C4-2B (cell line): ENCODE results near the gene ZFP36L2.

Experiments used
- H3K27ac ChIP-seq: fragments of 450-650 bp; 2 replicates; pipeline ENCODE4 v1.5.1; 2017
- CTCF ChIP-seq: fragments of 450-650 bp; conservative IDR thresholded peaks from 2 replicates; pipeline ENCODE4 v1.5.1; 2017; ENCODE audit warnings: mild to moderate bottlenecking
- ZFX ChIP-seq: fragments of 450-650 bp; IDR thresholded peaks from 2 replicates; pipeline ENCODE4 v1.6.1; 2017

Gene ZFP36L2

GRCh38 chr2:43212931-43213330 lies 13.5 kb downstream of the ZFP36L2 start:
- TF ChIP-seq CTCF (no peak), ZFX (no peak)
- H3K27ac ChIP-seq = no peak overlapping the region

DNA sequence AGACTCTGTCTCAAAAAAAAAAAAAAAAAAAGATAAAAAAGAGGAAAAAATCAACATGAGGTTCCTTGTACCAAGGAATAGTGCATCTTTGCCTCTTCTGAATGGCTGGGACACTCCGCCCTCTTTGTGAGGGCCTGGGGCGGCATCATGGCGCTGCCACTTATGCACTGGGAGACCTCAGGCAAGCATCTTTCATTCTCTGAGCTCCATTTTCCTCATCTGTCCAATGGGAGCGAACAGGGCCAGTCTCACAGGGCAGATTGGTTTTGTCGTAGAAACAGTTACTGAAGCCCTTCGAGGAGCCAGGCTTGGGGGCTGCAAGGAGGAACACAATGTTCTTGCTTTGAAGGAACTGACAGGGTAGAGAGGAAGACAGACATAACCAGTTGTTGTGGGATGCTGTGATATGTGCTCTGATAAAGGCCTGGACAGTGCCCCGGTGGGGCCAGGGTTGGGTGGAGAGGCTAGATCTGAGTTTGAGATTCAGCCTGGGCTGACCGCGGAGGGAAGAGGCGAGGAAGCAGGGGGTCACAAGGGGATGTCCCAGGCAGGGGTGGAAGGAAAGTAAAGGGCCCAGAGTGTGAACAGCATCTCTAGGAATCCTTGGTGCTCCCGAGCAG lies 14.1 kb downstream of the ZFP36L2 start:
- no peak overlapping the region for H3K27ac ChIP-seq
- TF ChIP-seq ZFX (no peak), CTCF (no peak)

DNA sequence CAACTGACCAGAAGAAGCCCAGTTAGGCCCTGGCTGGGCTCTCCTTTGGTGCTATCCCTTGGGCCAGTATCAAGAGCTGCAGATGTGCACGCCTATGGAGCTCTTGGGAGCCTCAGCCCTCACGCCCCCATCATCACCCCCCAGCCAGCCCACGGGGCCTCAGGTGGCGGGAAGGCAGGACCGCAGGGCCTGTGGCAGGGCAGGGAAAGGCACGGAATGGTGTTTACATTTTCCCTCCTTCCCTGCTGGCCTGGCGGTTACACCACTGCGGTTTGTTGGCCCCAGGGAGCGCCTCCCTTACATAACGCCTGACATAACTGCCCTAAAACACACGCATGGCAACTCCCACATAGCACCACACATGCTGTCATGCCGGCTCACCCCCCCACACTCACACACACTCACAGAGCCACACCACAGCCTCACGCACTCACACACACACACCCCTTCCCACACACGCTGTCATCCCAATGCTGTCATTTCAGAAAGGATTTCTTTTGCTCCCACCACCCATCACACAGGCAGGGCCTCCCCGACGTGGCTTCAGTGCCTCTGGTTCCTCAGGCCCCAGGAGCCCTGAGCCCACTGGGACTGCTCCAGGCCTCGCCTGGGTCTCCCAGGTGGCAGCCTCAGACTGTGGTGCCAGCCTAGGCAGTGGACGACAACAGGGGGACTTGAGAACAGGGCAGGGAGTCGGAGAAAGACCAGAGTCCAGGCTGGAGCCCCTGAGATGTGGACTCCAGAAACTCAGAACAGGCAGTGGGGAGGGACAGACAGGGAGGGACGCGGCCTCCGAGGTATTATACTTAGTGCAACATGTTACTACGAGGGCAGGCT lies 15.7 kb downstream of the ZFP36L2 start:
- TF ChIP-seq ZFX (no peak), CTCF (no peak)
- no peak overlapping the region for H3K27ac ChIP-seq

DNA sequence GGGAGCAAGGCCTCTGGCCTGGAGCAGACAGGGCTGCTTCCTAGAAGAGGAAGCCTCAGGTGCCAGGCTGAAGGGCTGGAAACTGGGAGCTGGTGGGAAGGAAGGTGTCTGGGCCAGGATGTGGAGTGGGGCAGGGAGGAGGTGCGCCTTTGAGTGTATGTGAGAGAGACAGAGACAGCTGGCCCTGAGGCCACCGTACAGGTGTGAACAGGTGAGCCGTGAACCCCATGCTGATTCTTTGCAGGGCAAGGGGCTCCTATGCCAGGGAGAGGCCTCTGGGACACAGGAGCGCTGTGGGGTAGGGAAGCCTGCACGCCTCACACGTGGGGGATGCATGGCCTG lies 16.3 kb downstream of the ZFP36L2 start:
- no peak overlapping the region for H3K27ac ChIP-seq
- no peak for TF ChIP-seq ZFX
- TF ChIP-seq CTCF = no peak

GRCh38 chr2:43209204-43209717 lies 17.1 kb downstream of the ZFP36L2 start:
- no peak overlapping the region for H3K27ac ChIP-seq
- no peak for TF ChIP-seq ZFX
- TF ChIP-seq CTCF = no peak

GRCh38 chr2:43207553-43208300 lies 18.7 kb downstream of the ZFP36L2 start:
- H3K27ac ChIP-seq = no peak overlapping the region
- TF ChIP-seq CTCF (no peak), ZFX (no peak)

GRCh38 chr2:43206602-43207001 lies 19.8 kb downstream of the ZFP36L2 start:
- no peak overlapping the region for H3K27ac ChIP-seq
- no peak for TF ChIP-seq CTCF
- TF ChIP-seq ZFX = no peak
